GM12872 (cell line): ENCODE results near the gene GPALPP1.
A peak's percentile ranks its signal among the peaks of the same experiment; 100 is the strongest.

ENCODE experiments used
- TF ChIP-seq, protein P1 (sequence below): IDR thresholded peaks from 3 replicates; pipeline ENCODE4 v1.5.1; 2011; ENCODE audit warnings: low read depth, mild to moderate bottlenecking, low read length, moderate library complexity; ENCODE audit not compliant: insufficient read depth

The GPALPP1 gene

DNA sequence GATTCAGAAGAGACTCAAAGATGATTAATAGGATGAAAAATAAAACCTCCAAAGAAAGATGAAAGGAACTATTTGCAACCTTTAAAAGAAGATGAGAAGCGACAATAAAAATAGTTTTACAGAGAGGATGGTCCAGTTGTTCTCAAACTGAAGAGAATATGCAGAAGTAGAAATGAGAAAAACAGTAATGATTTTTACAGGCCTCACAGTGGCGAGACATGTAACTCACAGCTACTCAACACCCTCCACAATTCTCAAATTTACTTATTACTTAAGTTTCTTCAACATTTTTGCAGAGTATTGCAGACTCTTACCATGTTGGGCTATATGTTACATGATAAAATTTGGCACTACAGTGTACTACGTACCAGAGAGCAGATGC is 20.9 kb upstream of the GPALPP1 start:
- TF ChIP-seq, protein P1, sequence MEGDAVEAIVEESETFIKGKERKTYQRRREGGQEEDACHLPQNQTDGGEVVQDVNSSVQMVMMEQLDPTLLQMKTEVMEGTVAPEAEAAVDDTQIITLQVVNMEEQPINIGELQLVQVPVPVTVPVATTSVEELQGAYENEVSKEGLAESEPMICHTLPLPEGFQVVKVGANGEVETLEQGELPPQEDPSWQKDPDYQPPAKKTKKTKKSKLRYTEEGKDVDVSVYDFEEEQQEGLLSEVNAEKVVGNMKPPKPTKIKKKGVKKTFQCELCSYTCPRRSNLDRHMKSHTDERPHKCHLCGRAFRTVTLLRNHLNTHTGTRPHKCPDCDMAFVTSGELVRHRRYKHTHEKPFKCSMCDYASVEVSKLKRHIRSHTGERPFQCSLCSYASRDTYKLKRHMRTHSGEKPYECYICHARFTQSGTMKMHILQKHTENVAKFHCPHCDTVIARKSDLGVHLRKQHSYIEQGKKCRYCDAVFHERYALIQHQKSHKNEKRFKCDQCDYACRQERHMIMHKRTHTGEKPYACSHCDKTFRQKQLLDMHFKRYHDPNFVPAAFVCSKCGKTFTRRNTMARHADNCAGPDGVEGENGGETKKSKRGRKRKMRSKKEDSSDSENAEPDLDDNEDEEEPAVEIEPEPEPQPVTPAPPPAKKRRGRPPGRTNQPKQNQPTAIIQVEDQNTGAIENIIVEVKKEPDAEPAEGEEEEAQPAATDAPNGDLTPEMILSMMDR = no peak

DNA sequence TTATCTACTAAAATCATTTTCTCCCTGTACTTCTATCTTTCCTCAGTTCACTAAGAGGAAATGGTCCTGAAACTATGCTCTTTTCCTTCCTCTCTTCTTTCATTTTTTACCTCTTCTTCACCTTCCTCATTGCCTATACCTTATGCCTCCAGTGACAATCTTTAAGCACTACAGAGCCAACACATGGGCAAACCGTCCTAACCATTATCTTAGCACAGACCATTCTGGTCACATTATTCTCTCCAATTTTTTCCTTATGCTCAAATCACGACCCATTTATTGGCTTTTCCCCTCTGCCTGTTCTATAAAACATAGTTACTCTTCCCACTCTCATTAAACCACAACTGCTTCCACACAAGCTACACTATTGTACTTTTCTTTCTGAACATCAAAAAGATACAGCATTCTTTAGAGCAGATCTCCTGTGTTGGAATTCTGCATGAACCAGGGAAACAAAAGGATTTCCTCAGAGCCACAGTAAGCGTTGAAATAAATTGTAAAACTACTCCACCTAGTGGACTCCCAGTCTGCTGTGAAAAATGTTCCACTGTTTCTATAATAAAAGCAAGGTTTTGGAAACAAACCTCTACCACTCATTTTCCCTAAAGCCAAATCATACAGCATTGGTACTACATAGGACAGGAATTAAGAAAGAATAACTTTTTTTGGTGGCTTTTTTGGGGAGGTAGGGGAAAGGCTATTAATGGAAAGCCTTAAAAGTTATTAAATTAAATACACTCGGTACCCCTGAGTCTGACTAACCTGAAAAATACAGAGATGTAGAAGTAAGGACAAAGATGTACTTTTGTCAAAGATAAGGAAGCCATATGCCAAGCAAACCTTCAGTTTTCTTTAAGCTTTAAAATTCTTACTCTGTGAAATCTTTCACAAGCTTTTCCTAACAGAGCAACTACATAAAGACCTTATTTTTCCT is 19.5 kb upstream of the GPALPP1 start:
- TF ChIP-seq, protein P1 = peak; percentile 64

DNA sequence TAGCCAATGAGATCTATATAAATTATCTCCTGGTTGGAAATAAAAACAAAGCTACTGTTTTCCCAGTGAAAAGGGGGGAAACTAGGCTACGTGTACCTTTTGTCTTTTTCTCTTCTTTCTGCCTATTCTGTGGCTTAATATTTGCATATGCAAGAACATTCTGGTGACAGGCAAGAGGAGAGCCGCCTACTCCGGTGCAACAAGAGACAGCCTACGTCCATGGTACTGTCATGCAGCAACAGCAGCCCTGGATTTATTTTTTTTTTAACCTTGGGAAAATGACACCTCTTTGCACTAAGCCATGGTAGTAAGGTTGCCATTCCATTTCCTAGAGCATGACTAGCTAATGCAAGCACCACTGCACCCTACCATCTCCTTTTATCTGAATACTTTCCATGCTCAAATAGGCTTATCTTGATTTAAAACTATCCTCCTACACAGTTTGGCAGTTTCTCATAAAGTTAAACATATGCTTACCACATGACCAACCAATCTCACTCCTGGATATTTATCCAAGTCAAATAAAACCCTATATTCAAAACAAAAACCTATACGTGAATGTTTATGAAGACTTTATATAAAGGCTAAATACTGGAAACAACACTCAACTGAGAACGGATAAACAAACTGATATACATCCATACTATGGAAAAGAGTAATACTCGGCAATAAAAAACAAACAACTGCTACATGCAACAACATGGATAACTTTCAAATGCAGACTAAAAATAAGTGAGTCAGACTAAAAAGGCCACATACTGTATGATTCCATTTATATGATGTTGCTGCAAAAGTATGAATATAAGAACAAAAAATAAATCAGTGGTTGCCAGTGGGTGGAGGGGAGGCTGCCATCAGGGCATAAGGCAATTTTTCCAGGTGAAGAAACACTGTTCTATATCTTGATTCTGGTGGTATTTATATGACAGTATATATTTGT is 17.4 kb upstream of the GPALPP1 start:
- TF ChIP-seq, protein P1 = no peak

DNA sequence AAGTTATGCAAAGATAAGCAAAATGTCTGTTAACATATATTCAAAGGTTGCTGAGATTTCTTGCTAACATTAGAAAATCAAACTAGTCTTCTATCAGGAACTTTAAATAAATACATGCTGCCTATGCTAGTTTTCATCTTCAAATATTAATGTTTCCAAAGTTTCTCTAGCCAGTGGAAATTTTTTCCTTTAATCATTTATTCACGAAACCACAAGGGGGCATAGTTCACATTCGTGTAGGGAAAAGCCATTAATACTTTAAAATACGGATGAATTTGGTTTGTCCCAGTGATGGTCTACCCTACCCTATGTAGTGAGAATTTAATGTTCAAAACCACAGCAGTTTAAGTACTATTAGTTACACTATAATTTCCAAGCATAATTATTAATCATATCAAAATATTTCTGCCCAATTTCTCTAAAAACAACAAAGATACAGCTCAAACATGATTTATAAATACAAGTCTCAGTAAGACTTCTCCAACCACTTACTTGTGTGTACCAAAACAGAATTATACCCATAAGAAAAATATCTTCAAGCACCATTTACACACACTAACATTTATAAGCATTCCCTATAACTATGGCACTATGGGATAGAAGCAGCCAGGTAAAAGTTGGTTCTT is 16.3 kb upstream of the GPALPP1 start:
- TF ChIP-seq, protein P1 = peak; percentile 19; the same call in 1 of the 3 replicates

DNA sequence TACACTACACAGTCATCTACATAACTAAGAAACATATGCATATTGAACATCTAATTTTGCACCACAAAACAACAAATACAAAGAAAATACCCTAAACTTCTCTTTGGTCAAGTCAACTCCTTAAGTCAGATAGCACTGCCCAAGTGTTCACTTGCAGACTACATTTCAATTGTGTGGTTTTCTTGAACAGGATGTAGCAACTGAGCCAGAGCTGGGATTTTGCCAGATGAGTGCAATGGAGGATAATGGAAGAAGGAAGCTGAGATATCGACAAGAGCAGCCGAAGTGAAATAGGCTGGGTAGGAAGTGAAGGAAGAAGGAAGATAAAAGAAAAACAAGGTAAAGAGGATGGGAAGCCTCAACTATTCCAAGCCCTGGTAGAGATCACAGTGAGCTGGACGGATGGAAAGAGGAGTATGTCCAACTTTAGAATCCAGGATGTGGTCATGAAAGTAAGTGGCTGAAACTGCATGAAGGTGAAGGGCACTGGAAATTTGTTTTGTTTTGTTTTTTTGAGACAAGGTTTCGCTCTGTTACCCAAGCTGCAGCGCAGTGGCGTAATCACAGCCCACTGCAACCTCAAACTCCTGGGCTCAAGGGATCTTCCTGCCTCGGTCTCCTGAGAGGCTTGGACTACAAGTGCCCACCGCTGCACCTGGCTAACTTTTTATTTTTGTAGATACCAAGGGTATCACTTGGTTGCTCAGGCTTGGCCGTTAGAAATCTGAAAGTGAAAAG is 15.1 kb upstream of the GPALPP1 start:
- TF ChIP-seq, protein P1 = no peak

DNA sequence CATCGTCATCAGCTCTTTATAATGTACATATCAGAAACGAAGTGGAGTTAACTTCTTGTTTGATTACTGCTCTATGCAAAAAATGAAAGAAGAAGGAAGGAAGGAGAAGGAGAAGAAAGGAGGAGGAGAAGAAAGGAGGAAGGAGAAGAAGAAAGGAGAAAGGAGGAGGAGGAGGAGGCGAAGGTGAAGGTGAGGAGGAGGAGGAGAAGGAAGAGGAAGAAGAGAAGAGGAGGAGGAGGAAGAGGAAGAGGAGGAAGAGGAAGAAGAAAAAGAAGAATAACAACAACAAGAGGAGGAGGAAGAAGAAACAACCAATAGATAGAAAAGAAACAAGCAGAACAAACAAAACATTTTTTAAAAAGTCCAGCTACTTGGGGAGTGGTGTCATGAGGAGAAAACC is 13.1 kb upstream of the GPALPP1 start:
- TF ChIP-seq, protein P1 = no peak
